ENCODE results near the gene DMC1.
"Not testable (repeated sequence)": the region's sequence is repeated elsewhere in the genome, so short reads cannot be mapped to it uniquely, and the experiment has no call there.

Gene DMC1

DNA sequence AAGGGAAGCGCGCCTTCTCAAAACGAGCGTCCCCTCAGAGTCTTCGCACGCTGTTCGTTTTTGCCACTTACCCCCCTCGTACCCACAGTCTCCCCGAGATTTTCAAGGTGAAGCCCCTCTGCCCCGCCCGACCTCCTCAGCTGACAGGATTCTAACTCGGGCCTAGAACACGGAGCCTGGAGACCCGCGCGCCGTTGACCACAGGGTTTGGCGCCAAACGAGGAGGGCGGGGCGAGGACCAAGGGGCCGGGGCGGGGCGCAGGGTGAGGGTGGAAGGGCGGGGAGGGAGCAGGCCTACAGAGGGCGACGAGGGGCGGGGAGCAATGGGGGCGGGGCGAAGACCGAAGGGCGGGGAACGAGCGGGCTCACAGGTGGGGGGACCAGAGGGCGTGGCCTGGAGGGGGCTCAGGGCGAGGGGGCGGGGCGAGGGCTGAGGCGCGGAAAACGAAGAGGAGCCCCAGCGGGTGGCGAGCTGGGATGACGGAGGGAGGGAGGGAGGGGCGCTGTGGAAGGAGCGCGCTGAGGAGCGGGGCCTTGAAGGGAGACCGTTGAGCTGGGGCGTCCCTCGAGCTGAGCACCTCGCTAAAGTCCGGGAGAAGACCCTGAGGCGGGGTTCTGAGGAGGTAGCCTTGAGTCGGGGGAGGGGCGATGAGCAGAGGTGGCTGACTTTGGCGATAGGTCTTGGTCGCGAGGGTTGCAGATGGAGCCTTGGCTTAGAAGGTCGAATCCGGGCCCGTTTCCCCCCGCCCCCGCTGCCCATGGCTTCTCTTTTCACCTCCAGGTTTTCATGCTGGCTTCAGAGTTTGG lies at the start of gene DMC1:
DMC1 (minus strand) TSS at position 212 of the 807 bp plus-strand sequence. CDS start 1,927 bp downstream, outside the sequence.
- peak; percentile 59 for DNase-seq (ENCODE audit: low read depth, low spot score)

DNA sequence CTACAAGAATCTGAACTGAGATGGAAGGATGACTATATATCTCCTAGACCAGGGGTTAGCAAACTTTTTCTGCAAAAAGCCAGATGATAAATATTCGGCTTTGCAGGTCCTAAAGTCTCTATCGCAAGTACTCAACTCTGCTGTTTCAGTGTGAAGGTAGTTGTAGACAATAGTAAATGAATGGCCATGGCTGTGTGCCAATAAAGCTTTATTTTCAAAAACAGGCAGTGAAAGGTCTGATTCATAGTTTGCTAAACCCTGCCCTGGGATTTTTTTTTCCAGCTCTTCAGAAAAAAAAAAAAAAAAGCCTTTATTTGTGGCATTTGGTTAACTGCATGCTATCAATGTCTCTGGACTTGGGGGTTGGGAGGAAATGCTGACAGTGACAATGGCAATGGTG lies 48.7 kb upstream of the DMC1 start:
- DNase-seq (ENCODE audit: low read depth, low spot score): no peak

GRCh38 chr22:38618258-38618657 lies 48.3 kb upstream of the DMC1 start:
- no peak for DNase-seq (ENCODE audit: low read depth, low spot score)

DNA sequence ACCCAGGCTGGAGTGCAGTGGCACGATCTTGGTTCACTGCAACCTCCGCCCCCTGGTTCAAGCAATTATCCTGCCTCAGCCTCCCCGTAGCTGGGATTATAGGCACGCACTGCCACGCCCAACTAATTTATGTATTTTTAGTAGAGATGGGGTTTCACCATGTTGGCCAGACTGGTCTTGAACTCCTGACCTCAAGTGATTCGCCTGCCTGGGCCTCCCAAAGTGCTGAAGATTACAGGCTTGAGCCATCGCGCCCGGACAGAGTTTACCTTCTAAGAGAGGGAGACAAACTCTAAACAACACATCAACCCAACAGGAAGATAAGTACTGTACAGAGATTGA lies 45.1 kb upstream of the DMC1 start:
- DNase-seq (ENCODE audit: low read depth, low spot score): not testable (repeated sequence)

GRCh38 chr22:38614332-38615063 lies 44.5 kb upstream of the DMC1 start:
- no peak for DNase-seq (ENCODE audit: low read depth, low spot score)

GRCh38 chr22:38613588-38613987 lies 43.6 kb upstream of the DMC1 start:
- no peak for DNase-seq (ENCODE audit: low read depth, low spot score)

- no peak for DNase-seq (ENCODE audit: low read depth, low spot score)
Measured at GRCh38 chr22:38612217-38613006, 42.4 kb upstream of the DMC1 start.

DNA sequence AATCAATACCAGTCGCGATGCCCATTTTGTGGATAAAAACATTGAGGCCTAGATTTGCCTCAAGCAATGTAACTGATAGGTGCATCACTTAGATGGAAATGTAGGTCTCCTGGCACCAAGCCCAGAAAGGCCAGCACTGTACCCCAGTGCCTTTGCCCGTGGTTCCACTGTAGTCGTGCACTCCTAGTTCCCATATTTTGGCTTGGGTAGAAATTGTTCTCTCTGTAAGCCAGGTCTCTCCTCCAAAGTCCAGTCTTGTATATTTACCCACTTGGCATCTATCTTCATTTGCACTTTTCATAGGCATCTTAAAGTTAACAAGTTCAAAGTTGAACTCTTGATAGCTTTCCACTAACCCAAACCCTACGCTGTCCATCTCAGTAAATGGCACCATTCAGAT lies 41.6 kb upstream of the DMC1 start:
- no peak for DNase-seq (ENCODE audit: low read depth, low spot score)

DNA sequence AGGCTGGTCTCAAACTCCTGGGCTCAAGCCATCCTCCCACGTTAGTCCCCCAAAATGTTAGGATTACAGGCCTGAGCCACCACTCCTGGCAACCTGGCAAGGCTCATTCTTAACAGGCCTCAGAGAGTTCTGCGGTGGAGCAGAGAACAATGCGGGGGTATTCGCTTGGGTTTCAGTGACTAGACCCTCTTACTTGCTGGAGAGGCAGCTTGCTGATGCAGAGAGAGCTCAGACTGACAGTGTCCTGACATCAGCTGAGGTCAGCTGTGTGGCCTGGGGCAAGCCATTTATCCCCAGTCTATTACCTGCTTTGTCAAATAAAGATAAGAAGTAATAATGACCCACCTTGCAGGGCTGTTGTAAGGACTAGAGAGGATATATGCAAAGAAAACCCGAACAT lies 40.3 kb upstream of the DMC1 start:
- no peak for DNase-seq (ENCODE audit: low read depth, low spot score)

GRCh38 chr22:38608992-38609750 lies 39.2 kb upstream of the DMC1 start:
- DNase-seq (ENCODE audit: low read depth, low spot score): no peak

DNA sequence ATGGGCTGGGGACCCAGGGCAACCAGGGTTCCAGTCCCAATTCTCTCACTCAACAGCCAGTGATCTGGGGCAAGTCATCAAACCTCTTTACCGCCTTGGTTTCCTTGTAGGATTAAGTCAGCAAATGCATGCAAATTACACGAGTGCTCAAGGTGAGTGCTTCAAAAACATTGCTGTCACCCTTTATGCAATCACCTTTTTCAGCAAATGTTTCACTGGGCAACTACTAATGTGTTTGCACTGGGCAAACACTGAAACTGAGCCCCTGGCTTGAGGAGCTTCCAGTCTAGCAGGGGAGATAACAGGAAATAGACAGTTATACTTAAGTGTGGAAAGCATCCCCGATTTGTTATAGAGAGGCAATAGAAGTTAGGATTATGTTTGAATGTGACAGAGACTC lies 37.7 kb upstream of the DMC1 start:
- no peak for DNase-seq (ENCODE audit: low read depth, low spot score)

DNA sequence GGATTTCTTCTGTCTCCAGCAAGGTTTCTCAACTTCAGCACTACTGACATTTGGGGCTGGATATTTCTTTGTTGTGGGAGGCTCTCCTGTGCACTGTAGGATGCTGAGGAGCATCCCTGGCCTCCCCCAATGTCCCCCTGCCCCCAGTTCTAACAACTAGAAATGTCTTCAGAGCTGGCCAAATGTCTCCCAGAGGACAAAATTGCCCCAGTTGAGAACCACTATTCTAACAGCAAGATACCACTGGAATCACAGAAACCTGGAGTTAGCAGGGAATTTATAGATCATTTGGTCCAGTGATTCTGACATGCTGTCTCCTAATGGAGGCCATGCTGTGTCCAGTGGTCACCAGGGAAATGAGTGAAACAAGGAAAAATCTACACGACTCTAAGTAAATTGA lies 32.2 kb upstream of the DMC1 start:
- no peak for DNase-seq (ENCODE audit: low read depth, low spot score)

GRCh38 chr22:38601221-38601764 lies 31.3 kb upstream of the DMC1 start:
- DNase-seq (ENCODE audit: low read depth, low spot score): no peak

DNA sequence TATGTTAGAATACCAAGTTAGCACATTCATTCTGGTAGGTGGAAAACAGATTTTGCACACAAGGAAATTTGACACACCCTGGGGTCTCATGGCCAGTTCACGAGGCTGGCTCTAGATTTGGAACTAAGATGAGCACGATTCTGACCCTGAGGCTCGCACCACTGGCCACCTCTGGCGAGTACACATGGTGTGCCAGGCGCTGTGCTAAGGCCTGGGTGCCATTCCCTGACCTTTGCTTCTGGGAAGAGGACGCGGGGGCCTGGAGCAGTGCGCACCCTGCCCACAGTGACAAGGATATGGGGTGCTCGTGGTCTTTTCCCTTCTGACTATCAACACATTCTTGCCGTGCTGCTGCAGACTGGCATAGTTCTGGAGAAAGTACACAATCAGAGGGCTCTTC lies 29.5 kb upstream of the DMC1 start:
- no peak for DNase-seq (ENCODE audit: low read depth, low spot score)

DNA sequence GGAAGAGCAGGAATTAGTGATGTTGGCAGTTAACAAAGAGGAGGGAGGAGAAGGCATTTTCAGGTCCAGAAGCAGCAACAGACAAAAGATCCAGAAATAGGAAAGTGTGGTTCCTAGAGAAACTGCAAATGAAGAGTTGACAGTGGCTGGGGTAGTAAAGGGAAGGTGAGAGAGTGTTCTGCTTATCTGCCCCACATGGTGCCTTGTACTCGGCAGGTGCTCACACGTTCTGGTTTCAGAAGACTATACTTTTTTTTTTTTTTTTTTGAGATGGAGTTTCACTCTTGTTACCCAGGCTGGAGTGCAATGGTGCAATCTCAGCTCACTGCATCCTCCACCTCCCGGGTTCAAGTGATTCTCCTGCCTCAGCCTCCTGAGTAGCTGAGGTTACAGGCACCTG lies 12.9 kb upstream of the DMC1 start:
- DNase-seq (ENCODE audit: low read depth, low spot score): not testable (repeated sequence)

- DNase-seq (ENCODE audit: low read depth, low spot score): no peak
Measured at GRCh38 chr22:38578505-38578904, 8.5 kb upstream of the DMC1 start.

DNA sequence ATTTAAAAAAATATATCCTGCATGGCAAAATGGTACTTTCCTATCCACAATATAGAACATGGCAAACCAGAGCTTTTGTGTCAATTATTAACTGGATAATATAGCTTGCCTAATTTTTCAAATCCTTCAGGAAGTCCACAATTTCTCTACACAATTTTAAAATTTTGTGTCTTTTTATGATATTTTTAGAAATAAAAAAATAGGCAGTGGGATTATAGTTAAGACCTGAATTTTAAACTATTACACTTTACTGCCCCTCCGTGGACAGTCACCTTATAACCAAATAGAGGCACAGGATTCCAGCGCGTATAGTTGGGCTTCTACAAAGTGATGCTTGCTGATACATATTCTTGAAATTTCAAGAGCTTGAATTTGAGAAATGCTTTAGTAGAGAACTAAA lies 2.1 kb upstream of the DMC1 start:
- DNase-seq (ENCODE audit: low read depth, low spot score): no peak

GRCh38 chr22:38570779-38571364 lies 889 bp upstream of the DMC1 start:
- no peak for DNase-seq (ENCODE audit: low read depth, low spot score)

DNA sequence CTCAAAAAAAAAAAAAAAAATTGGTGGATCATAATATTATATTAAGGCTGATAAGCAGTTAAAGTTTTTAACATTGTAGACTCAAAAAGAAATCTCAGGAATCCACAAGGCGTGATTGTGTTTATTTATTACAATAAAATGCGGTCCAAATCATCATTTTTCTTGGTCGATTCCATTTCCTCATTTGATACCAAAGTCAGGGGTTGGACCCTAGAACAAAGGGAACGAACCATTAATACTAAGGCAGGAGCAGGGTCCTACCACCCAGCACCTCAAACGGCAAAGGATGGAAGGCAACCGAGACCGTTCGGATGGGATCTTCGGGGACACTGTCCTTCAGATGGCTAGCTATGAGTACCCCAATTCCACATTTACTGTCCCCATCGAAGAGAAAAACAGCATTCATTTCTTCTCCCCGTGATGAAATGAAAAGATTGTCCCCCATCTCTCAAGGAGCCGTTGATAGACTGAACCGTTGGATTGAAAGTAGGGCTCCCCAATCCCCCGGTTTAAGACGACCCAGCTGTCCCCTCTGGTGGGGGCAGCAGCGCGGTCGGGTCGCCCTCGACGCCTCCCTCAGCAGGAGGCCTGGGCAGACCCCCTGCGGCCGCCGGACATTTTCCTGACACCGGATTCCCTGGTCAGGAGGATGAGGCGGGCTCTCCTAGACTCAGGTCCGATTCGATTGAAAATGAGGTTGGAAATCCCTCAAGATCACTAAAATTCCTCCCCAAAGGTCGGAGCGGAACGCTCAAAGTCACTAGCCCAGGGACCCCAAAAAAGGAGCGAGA lies 607 bp downstream of the DMC1 start:
- DNase-seq (ENCODE audit: low read depth, low spot score): no peak
